LHCN-M2 (cell line): ENCODE results near the gene KLK15. TPM values are rescaled to one million over a fixed set of nuclear protein-coding genes. Genes with fewer than 3 reads are reported as not detected.
A peak's percentile ranks its signal among the peaks of the same experiment; 100 is the strongest.

Source experiments
- DNase-seq: peaks from one replicate; pipeline ENCODE4 v3.0.0-alpha.2; 2012; ENCODE audit warnings: low read depth
- total RNA-seq: library from RNA; depleted of rRNA; stranded (reverse); fragments of >200 nt; gene quantifications from 2 replicates; pipeline ENCODE4 v1.2.3, GENCODE V29; 2014

KLK15 gene
- total RNA-seq, 1 experiment from 2014 or later, result not detected

DNA sequence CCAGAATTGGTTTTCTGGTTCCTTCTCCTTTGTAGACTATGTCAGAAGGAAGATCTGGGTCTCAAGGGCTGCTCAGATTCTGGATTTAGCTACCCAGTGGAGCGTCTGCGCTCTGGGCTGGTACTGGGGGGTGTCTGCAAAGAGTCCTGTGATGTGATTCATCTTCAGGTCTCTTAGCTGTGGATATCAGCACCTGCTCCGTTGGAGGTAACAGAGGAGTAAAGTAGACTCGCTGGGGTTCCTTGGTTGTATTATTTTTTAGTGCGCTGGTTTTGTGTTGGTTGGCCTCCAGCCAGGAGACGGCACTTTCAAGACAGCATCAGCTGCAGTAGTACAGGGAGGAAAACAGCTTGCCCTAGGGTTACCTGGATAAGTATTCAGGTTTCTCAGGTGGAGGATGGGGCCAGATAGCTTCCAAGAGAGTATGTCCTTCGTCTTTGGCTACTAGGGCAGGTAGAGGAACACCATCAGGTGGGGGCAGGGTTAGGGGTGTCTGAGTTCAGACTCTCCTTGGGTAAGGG is 10.4 kb upstream of the KLK15 start:
- DNase-seq, result no peak

DNA sequence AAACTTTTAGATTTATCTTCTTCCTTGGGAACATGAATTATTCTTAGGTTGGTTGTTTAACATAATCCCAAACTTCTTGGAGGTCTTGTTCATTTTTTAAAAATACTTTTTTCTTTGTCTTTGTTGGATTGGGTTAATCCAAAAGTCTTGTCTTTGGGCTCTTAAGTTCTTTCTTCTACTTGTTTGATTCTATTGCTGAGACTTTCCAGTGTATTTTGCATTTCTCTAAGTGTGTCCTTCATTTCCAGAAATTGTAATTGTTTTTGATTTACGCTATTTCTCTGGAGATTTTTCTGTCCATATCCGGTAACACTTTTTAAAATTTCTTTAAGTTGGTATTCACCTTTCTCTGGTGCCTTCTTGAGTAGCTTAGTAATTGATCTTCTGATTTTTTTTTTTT is 9.8 kb upstream of the KLK15 start:
- no peak for DNase-seq

DNA sequence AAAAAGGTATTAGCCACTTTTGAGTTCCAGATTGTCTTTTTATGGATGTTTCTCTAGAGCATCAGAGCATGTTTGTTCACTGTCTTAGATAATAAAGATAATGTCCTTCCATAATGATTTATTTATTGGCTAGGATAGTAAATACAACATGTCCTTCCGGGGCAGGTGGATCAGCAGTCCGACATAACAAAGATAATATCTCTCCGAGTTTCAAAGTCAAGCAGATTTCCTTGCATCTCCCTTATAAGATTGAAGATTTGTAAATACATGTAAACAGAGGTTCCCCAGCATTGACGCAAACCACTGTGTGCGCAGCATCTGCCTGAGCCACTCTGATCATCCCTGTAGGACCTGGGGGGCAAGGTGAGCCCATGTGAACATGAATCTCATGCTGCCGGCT is 8.8 kb upstream of the KLK15 start:
- no peak for DNase-seq

DNA sequence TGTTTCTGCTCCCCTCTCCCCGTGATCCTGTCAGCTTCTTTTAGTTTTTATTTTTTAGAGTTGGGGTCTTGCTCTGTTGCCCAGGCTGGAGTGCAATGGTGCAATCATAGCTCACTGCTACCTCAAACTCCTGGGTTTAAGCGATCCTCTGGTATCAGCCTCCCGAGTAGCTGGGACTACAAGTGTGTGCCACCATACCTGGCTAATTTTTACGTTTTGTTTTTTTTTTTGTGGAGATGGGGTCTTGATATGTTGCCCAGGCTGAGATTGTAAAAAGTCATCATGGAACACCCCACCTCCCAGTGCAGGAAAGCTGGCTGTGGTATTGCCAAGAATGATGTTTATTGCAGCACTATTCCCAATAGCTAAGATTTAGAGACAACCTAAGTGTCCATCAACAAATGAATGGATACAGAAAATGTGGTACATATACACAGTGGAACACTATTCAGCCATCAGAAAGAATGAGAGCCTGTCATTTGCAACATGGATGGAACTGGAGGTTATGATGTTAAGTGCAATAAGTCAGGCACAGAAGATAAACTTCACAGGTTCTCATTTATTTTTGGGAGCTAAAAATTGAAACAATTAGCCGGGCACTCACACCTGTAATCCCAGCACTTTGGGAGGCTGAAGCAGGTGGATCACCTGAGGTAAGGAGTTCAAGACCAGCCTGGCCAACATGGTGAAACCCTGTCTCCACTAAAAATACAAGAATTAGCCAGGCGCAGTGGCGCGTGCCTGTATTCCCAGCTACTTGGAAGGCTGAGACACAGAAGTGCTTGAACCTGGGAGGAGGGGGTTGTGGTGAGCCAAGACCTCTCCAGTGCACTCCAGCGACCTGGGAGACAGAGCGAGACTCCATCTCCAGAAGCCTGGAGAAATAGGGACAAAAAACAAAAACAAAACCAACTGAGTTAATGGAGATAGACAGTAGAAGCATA is 6.6 kb upstream of the KLK15 start:
- DNase-seq, result no peak

DNA sequence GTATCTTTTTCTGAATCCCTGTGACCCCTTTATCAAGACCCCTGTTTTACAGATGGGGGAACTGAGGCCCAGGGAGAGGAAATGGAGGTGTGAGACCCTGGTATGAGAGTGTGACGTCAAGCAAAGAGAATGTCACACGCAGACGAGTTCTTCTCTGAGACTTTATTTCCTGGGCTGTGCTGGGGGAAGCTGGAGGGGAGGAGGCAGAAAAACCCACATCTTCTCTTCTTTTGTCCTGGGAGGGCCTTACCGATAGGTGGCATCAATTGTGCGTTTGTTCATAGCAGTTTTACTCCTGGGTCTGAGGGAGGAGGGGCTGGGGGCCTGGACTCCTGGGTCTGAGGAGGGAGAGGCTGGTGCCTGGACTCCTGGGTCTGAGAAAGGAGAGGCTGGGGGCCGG is 4.9 kb upstream of the KLK15 start:
- DNase-seq, result no peak

DNA sequence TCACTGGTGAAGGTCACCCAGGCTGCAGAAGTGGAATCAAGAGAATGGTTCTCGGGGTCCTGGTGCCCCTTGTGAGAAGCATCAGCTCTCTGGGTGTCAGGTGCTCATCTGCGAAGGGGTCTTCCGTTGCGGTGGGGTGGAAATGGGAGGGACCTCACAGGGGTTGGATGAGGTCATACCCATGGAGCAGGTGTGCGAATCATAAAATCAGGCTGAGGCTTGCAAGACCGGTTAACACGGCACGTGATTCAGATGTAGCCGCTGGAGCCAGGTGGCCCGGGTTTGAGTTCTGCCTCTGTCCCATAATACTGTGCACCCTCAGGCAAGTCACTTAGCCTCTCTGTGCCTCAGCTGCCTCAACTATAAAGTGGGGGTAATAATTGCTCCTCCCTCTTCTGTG is 3.9 kb upstream of the KLK15 start:
- no peak for DNase-seq

DNA sequence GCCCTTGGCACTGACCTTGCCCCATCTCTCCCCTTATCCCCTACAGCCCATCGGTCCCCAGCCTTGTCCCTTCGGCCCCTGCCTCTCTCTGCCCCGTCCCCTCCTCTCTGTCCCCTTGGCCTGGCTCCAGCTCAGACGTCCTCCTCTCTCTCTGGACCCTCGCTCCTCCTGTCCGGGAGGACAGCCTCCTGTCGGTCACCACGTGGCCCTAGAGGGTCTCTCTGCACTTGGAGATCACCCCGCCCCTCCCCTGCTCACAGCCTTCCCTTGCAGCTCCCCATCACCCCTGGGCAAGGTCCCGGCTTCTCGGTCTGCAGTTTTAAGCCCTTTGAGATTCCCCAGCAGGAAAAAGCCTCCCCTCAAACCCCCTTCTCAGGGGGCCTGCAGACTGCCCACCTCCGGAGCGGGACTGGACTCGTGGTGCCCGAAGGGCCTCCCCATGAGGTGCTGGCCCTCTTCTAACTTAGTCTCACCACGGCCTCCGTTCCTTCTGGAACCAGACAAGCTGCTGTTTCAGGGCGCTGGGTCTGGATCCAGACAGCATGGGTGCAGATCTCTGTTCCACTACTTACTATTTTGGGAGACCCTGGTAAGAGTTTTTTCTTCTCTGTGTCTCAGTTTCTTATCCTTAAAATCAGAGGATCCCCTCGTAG is 3.3 kb upstream of the KLK15 start:
- DNase-seq, result no peak

DNA sequence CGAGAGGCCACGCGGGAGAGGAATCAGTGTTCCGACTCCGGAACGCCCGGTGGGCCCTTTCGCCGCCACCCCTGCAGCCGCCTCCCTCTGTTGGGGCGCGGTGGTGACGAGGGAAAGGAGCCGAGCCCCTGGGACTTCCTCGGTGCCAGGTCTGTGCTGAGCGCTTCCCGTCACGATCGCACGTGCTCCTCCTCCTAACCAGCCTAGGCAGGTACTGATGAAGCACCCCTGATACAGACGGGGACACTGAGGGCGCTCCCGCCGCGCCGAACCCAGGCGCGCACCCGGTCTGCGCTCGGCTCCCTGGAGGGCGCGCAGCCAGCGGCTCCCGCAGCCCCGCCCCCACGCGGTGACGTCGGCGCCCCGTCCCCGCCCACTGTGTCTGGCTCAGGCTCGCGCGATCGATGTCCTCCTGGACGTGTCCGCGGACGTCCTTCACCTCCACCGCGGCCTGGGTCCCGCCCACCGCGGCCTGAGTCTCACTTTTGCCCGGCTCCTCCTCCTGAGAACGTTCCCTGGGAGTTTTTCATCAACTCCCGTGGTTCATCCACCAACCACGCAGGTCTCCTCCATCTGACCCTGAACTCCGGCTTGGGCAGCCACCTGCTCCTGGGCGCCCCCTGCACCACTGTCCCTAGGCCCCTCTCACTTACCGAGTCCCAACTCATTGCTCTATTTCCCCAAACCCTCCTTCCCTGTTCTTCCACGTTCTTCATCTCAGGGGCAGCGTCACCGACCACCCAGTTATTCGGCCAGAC is 2.6 kb upstream of the KLK15 start:
- DNase-seq, result peak; percentile 28

DNA sequence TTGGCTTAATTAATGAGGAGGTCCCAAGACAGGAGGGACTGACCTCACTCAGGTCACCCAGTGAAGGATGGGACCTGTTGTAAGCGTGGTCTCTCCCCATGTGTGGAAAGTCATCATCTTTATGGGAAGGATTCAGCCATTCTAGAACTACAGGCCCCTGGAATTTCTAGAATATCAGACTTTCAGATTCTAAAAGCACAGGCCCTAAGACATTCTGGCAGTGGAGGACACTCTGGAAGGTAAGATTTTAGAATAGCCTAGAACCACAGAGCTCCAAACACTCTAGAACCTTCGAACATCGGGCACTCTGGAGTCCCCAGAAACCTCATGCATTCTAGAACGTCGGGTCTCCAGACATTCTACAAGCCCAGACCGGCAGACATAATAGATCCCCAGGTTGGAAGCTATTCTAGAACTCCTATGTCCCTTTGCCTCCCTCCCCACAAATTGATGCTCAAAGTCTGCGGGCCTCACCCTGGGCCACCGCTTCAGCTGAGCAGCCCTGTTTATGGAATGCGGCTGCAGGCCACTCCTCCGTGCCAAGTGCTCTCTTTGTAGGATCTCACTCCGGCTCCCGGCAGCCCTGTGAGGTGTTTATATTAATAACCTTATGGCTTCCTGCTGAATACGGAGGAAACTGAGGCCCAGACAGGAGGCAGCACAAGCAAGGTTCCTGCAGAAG is 1.9 kb upstream of the KLK15 start:
- DNase-seq, result no peak

DNA sequence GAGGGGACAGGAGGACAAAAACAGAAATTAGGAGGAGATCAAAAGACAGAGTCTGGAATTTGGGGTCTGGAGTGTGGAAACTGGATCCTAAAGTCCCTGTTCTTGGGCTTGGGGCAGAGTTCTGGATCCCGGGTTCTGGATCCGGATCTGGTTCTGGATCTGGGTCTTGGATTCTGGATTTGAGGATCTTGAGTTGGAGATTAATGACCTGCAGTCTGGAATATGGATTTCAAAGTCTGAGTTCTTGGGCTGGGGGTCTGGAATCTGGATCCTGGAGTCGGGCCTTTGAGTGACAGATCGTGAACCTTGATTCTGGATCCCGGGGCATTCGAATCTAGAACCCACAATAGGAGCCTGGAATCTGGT is 411 bp upstream of the KLK15 start:
- DNase-seq, result no peak

DNA sequence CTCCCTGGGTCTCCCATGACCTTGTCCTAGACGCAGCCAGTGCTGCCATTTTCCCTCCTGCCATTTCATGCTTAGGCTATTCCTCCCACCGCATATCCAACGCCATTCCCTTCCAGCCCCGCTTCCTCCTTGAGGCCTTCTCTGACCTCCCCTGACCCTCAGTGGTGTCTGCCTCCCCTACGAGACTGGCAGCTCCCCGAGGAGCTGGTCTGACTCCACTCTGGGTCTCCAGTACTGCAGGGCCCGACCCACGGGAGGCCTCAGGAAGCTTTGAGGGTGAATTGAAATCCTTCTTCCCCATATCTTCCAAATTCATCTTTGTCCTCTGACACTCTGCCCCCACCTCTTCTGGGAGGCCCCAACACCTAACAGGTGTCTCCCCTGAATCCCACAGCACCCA is 708 bp downstream of the KLK15 start:
- no peak for DNase-seq

DNA sequence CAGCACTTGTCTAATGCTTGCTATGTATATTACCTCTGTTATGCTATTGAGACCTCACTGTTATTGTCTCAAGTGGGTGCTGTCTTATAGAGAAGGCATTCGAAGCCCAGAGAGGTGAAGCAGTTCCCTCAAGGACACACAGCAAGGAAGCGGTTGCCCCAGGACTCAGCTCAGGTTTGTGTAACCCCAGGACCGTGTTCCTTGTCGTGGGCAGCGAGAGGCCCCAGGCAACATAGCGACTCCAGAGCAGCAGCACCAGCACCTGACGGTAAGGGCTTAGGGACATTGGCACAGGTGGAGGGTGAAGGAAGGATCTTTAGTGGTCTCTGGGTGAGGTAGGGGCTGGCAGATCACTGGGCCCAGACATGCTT is 2.4 kb downstream of the KLK15 start:
- DNase-seq, result no peak

DNA sequence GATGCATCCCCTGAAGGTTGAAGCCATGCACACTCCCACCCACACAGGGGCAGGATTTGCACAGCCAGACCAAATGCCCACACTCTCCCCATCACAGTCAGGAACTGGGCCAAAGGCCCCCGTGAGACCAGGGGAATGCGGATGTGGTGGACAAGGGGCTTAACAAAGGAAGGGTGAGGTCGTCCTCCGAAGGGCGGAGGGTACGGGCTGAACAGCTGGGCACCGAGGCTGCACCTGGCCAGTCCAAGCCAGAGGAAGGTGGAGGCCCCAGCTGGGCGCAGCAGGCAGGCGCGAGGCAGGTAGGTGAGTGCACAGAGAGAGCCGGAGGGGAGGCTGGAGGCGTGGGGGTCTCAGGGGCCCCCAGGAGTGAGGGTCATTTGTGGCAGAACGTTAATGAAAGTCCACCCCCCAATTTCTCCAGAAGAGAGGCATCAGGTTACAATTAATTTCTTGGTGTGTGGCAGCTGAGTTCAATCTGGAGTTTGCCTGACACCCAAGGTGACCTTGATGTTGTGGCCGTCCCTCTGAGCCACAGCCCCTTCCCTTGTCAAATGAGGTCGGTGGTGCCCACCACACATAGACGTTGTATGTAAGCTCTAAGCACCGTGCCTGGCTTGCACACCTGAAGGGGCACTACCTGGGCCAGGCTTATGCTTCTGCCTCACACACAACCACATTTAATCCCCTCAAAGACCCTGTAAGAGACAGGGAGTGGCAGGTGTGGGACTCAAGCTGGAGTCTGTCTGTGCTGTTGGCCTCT is 2.9 kb downstream of the KLK15 start:
- DNase-seq, result no peak

DNA sequence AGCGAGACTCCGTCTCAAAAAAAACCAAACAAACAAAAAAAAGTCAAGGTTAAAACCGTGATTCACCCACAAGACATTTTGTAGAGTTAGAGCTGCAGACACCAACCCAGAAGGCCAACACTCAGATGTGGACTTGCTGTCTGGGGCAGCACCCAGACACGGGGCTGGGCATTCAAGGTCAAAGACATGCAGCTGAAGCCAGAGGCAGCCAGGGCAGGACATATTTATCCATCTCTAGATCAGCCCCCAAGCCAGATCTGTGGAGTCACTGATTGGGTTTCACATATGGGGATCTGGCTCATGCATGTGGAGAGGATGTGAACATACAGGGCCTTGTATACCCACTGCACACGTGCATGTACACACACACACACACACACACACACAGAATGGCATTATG is 3.6 kb downstream of the KLK15 start:
- no peak for DNase-seq

DNA sequence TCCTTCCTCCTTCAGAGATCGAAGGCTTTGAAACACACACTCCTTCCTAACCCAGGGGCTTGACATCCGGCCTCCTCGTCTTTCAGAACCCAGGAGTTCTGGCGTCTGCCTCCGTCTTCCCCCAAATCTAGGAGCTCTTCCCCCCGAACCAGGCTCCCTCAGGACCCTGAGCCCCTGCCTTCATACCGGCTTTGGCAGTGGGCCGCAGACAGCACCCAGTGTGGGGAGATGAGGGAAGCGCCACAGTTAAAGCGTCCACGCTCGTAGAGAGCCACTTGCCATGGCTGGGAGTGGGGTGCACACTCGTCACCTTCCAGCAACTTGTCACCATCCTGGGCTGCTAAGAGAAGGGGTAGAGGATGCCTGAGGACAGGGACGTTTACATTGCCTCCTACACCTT is 5.9 kb downstream of the KLK15 start:
- no peak for DNase-seq

DNA sequence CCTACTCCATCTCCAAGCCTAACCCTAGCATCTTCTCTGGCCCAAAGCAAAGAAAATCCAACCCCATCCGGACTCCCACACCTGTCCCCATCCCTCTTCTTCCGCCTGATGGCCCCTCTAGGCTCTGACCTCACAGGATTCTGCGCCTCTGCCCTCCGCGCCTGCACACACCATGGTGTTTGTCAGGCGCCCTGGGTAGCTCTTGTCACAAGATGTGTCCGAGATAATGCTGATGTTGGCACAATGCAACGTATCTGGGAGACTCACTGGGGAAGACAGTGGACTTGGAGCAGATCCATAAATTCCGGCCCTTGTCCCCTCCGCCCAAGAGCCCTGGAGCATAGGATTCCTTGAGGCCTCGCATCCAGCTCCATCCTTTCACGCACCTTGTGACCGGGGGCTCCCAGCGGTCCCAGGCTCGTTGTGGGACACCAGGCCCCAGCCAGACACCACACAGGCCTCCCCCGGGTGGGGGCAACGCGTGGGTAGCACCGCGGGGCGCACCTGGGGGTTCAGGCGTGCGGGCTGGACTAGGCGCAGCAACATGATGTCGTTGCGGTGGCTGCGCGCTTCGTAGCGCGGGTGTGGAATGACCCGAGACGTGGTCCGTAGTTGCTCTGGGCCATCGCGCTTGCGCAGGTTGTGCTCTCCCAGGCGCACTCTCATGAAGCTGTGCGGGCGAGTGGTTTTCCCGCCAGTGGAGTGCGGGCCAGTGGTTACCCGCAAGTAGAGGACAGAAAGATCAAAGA is 6.7 kb downstream of the KLK15 start:
- DNase-seq, result no peak

DNA sequence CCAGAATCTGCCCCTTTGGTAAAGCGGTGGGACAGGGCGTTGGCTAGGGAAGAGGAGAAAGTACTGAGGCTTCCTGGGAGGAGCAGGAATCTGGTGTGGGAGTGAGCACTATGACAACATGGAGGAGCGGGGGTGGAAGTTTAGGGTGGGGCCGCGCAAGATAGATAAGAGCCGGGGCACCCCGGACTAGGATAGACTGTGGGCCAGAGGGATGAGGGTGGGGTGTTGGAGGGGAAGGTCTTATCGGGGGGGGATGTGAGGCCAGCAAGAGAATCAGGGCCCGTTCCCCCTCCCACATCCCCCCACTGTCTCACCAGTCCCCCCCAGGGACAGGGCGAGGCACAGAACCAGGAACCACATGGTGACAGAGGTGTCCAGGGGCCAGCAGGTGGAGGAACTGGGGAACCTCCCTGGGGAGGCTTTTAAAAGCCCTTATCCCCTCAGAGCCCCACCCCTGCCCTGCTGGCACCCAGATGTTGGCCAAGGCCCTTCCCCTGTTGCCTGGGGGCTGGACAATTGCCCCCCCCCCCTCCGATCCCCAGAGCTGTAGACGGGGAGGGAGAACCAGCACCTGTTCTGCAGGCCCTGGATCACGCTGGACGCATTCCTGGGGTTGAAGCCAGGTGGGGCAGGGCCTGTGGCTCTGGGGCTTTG is 9.9 kb downstream of the KLK15 start, which contains the start of gene KLK1:
Gene KLK1 (minus strand): TSS at position 399 of the 654 bp plus-strand sequence. CDS start 39 bp downstream, at position 360.
- DNase-seq, result no peak

DNA sequence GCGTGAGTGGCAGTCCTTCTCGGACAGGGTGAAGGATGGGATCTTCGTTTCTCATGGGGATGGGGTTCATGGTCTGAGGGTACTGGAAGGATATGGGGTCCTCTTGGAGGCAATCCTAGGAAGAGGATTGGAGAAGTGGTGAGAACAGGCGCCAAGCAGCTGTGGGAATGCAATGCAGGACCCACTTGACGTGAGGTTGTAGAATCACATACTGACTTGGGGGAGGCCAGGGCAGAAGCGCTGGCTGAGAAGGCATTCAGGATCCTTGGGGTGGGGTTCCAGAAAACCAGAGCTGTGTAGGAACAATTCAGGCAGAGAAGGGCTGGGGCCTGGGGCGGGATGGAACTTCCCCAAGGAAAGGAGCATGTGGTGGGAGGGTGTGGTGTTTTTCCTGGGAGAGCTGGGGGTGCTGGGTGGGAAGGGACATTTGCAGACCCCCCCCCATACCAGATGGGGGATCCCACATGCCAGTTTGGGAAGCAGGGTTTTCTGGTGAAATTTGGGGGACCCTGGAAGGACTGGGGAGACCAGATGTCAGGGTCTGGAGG is 10.6 kb downstream of the KLK15 start:
- no peak for DNase-seq

DNA sequence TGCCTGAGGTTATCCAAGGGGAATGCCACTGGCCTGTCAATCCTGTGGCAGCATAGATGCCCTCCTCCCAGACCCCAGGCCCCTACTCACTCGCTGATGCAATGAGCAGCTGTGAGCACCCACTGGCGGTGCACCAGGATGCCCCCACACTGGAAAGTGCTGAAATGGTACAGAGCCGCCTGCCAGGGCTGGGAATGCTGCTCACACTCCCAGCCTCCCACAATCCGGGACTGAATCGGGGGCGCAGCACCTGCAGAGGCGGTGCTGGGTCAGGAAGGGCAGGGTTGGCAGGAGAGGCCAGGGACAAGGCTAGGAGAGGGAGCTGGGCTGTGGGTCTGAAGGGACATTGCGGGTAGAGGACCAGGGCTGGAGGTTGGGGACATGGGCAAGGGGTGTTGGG is 11.8 kb downstream of the KLK15 start:
- no peak for DNase-seq
